ENCODE data around the gene LRRC46.

DNA sequence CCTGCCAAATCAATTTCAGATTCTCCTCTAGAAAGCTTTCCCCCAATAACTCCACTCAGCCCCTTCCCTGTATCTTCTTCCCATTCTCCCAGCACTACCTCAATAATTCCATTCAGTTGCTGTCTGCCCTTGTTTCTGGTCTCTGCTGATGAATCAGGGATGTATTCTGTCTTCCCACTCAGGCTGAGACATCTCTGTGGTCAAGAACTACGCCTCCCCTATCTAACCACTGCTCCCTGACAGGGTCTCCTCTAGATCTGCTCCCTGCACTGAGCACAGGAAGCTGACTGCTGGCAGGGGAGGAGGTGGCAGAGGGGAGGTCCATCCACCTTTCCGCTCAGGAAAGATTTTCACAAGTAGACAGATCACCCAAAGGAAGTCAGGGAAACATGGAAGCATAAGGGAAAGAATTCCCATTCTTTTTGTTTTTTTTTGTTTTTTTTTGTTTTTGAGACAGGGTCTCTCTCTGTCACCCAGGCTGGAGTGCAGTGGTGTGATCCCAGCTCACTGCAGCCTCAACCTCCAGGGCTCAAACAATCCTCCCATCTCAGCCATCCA lies 47.6 kb downstream of the LRRC46 start:
- no peak for TF ChIP-seq EZH2phosphoT487 (IDR thresholded peaks at IDR 0.05; ENCODE audit: low read length)
- TF ChIP-seq, protein P1, sequence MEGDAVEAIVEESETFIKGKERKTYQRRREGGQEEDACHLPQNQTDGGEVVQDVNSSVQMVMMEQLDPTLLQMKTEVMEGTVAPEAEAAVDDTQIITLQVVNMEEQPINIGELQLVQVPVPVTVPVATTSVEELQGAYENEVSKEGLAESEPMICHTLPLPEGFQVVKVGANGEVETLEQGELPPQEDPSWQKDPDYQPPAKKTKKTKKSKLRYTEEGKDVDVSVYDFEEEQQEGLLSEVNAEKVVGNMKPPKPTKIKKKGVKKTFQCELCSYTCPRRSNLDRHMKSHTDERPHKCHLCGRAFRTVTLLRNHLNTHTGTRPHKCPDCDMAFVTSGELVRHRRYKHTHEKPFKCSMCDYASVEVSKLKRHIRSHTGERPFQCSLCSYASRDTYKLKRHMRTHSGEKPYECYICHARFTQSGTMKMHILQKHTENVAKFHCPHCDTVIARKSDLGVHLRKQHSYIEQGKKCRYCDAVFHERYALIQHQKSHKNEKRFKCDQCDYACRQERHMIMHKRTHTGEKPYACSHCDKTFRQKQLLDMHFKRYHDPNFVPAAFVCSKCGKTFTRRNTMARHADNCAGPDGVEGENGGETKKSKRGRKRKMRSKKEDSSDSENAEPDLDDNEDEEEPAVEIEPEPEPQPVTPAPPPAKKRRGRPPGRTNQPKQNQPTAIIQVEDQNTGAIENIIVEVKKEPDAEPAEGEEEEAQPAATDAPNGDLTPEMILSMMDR (IDR thresholded peaks at IDR 0.05; ENCODE audit: low read length): no peak

Data from MM.1S (cell line).